AG09309 (cell line): ENCODE data around the gene PRSS56.

Experiments used
- DNase-seq: peaks from one replicate; pipeline ENCODE4 v3.0.0-alpha.2; 2010; ENCODE audit warnings: low read depth
- H3K4me3 ChIP-seq: 2 replicates; pipeline ENCODE4 v1.5.1; 2011; ENCODE audit warnings: mild to moderate bottlenecking, low read depth, low read length, moderate library complexity; ENCODE audit not compliant: control insufficient read depth
- TF ChIP-seq, protein P1 (sequence below): IDR thresholded peaks from 2 replicates; pipeline ENCODE4 v1.5.1; 2011; ENCODE audit warnings: mild to moderate bottlenecking, low read depth, low read length, inconsistent platforms; ENCODE audit not compliant: insufficient read depth, control insufficient read depth; ENCODE audit errors: missing control alignments

PRSS56 gene

DNA sequence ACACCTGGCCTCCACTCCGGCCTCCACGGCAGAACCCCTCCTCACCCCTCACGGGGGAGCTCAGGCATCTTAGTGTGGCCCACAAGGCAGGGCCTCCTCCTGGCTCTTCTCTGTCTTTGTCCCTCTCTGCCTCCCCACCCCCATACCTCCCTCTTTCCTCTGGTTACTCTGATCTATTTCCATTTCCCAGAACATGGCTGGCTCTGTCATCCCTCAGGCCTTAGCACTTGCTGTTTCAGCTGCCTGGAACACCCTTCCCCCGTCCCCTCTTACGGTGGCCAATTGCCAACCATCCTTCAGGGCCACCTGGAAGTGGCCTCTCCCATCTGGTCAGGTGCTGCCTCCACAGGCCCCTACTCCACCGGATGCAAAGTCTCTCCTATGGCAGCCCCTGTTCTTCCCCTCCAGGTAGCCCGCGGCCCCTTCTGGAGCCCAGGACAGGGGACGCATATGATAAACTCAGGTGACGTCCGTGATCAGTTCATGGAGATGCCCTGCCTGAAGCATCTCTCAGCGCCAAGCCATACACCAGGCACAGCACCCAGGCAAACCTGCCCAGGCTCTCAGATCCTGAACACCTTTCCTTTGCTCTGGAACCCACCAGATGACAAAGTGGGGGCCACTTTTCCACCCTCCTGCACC, 28.9 kb upstream of the PRSS56 start:
- H3K4me3 ChIP-seq, result no peak overlapping the region
- no peak for DNase-seq
- TF ChIP-seq, protein P1, sequence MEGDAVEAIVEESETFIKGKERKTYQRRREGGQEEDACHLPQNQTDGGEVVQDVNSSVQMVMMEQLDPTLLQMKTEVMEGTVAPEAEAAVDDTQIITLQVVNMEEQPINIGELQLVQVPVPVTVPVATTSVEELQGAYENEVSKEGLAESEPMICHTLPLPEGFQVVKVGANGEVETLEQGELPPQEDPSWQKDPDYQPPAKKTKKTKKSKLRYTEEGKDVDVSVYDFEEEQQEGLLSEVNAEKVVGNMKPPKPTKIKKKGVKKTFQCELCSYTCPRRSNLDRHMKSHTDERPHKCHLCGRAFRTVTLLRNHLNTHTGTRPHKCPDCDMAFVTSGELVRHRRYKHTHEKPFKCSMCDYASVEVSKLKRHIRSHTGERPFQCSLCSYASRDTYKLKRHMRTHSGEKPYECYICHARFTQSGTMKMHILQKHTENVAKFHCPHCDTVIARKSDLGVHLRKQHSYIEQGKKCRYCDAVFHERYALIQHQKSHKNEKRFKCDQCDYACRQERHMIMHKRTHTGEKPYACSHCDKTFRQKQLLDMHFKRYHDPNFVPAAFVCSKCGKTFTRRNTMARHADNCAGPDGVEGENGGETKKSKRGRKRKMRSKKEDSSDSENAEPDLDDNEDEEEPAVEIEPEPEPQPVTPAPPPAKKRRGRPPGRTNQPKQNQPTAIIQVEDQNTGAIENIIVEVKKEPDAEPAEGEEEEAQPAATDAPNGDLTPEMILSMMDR, result no peak

DNA sequence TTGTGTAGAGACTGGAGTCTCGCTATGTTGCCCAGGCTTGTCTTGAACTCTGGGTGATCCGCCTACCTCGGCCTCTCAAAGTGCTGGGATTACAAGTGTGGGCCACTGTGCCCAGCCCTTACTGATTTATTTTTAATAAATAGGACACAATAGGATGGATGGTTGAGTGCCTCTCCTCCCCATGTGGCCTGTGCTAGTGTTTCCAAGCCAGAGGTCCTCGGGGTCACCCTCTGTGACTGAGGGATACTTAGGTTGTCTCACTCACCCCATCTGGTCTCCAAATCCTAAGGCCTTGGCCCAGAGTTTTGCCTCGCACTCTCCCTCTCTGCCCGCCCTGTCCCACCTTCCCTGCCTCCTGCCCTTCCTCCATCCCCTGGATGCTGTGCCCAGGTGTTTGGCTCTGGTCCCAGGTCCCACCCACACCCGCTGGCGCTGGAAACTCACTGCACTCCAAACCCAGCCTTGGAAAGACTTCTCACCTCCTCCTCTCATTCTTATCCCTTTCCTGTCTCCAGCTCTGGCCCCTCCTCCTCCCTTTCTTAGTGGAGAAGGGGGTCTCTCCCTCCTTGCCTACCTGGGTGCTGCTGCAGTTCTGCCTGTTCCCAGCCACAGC, 27.8 kb upstream of the PRSS56 start:
- TF ChIP-seq, protein P1, result no peak
- DNase-seq, result no peak
- H3K4me3 ChIP-seq, result no peak overlapping the region

DNA sequence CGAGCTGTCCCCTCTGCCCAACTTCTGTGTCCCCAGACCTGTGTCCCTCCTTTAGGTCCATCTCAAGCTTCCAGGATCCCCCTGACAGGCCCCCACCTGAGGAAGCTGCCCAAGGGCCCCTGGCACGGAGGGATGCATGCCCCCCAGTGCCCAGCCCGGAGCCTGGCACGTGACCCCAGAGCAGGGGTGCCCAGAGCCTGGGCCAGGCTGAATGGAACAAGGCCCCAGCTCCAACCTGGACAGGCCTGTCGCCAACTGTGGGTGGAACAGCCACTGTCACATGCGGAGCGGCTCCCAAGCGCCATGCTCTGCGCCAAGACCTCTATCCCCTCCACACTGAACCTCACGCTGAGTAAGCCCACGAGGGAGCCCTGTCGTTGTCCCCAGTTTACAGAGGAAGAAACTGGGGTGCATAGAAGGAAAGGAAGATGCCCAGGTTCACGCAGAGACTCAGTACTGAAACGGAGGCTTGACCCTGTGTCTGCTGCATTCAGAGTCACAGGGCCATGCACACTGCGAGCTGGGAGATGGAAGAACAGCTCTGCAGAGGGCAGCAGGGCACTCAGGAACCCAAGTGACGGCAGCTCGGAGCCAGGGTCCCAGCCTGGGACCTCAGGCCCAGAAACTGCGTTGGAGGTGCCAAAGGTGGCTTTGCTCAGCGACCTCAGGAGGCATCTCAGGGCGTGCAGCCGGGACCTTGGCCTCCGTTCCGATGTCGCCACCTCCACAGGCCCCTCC, 27.1 kb upstream of the PRSS56 start:
- no peak for DNase-seq
- TF ChIP-seq, protein P1, result no peak
- no peak overlapping the region for H3K4me3 ChIP-seq

DNA sequence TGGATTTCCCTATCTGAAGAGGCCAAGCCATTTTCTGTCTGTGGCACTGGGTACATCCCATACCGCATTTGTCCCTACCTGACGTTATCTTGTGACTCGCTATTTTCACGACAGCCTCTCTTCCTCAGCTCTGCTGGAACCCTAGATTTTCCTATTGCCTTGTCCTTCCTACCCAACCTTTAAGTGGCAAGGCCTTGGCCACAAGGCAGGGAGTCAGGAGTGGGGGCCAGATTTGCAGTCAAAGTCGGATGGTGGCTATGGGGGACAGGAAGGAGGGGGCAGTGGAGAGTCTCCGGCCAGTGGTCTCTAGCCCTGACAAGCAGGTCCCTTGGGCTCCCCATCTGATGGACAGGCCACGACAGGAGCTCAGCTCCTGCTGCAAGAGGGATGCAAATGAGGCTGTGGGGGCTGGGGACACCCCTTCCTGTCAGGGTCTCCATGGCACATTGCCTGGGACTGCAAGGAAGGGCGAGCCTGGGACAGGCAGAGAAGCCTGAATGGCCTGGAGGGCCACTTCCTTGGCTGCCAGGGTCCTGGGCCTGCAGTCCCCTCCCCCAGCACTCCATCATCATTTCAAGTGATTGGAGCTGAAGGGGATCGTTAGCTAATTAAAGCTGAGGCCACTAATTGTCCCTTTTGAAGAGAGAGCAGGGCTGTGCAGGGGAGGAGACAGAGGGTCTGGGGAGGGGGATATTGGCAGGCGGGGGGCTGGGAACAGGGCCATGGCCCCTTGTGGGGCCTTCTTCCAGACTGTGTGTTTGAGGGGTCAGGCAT, 26.3 kb upstream of the PRSS56 start:
- TF ChIP-seq, protein P1, result no peak
- DNase-seq, result no peak
- H3K4me3 ChIP-seq, result no peak overlapping the region

DNA sequence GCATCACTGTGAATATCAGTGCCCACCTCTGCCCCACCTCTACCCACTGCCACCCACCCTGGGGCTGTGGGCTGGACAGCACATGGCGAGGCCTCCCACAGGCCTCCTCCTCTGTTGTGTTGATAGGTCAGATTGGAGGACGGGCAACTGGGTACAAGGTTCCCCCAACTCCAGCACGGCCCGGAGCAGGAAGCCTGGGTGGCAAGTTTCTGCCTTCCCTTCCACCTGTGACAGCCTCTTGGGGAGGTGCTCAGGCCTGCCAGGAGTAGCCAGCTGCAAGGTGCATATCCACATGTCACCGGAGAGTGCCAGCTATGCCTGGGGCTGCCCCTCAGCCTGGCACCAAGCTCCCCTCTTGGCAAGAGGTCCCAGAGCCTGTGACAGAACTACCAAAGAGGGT, 25.6 kb upstream of the PRSS56 start:
- DNase-seq, result no peak
- TF ChIP-seq, protein P1, result no peak
- H3K4me3 ChIP-seq, result no peak overlapping the region

DNA sequence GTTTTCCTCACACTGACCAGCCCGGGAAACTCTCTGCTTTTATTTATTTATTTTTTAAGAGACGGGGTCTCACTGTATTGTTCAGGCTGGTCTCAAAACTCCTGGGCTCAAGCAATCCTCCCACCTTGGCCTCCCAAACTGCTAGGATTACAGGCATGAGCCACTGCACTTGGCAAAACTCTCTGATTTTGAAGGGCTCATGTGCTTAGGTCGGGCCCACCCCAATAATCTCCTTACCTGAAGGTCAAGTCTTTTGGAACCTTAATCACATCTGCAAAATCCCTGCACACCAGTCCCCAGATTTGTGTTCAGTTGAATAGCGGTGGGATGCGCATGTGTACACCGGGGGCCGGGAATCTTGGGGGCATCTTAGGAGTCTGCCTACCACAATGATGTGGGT, 24.9 kb upstream of the PRSS56 start:
- TF ChIP-seq, protein P1, result no peak
- DNase-seq, result no peak
- no peak overlapping the region for H3K4me3 ChIP-seq
